H1 (cell line): ENCODE results near the gene RUFY2. TPM values are rescaled to one million over a fixed set of nuclear protein-coding genes. Genes with fewer than 3 reads are reported as not detected.

Experiments
- CTCF ChIA-PET: fragments of 300-600 bp; sonication (Branson Sonifier 250); formaldehyde crosslinking; loops from one replicate; lab custom pipeline; 2021; ENCODE audit not compliant: partially characterized antibody; lab: Charles Lee
- POLR2A ChIA-PET: fragments of 300-600 bp; sonication (Branson Sonifier 250); formaldehyde crosslinking; loops from one replicate; lab custom pipeline; 2021; ENCODE audit warnings: inconsistent platforms; ENCODE audit not compliant: partially characterized antibody; lab: Charles Lee
- DNase-seq, 2 experiments: peaks; one replicate each; pipeline versions ENCODE4 v3.0.0 to v3.0.0-alpha.2; 2010 to 2022; ENCODE audit warnings: low spot score in 2 of 2, low read depth in 1 of 2, mixed read lengths in 1 of 2
- FAIRE-seq: peaks from 2 replicates; lab custom pipeline; 2011; peaks lifted over from hg19 to GRCh38; lab: Jason Lieb, UNC
- H2AFZ ChIP-seq: 2 replicates; pipeline ENCODE4 v1.8.1; 2012; ENCODE audit warnings: low read length, inconsistent platforms
- H2AK5ac ChIP-seq: 2 replicates; pipeline ENCODE4 v1.6.1; 2013; ENCODE audit warnings: low read depth, low read length
- H2BK120ac ChIP-seq: replicated peaks from 2 replicates; pipeline ENCODE3; 2013; ENCODE audit warnings: low read depth, low read length, inconsistent platforms
- H2BK12ac ChIP-seq: 2 replicates; pipeline ENCODE4 v1.6.1; 2013; ENCODE audit warnings: low read depth, low read length
- H2BK15ac ChIP-seq: 2 replicates; pipeline ENCODE4 v1.6.1; 2013; ENCODE audit warnings: low read length
- H2BK20ac ChIP-seq: 2 replicates; pipeline ENCODE4 v1.6.1; 2013; ENCODE audit warnings: low read length
- H2BK5ac ChIP-seq: 2 replicates; pipeline ENCODE4 v1.6.1; 2013; ENCODE audit warnings: low read depth, low read length
- H3K14ac ChIP-seq: 2 replicates; pipeline ENCODE4 v1.6.1; 2013; ENCODE audit warnings: inconsistent platforms; ENCODE audit not compliant: insufficient read length
- H3K18ac ChIP-seq: 2 replicates; pipeline ENCODE4 v1.6.1; 2013; ENCODE audit warnings: low read length; ENCODE audit errors: extremely low read depth
- H3K23ac ChIP-seq: 2 replicates; pipeline ENCODE4 v1.6.1; 2013; ENCODE audit warnings: inconsistent platforms; ENCODE audit not compliant: insufficient read length
- H3K23me2 ChIP-seq: 2 replicates; pipeline ENCODE4 v1.6.1; 2013; ENCODE audit warnings: low read depth, low read length
- H3K27ac ChIP-seq: 2 replicates; pipeline ENCODE4 v1.6.1; 2011; ENCODE audit warnings: low read depth, low read length, inconsistent platforms
- H3K27me3 ChIP-seq, 4 experiments: replicated peaks in 1 of 4; 1 replicate in 1 of 4; 2 replicates in 3 of 4; pipeline versions ENCODE4 v1.6.1 to v1.8.1; 2011 to 2013; ENCODE audit warnings: low read length in 3 of 4, mild to moderate bottlenecking in 3 of 4, inconsistent platforms in 2 of 4, mixed read lengths in 2 of 4, moderate library complexity in 1 of 4; ENCODE audit not compliant: control insufficient read depth in 3 of 4, insufficient read depth in 3 of 4; ENCODE audit errors: extremely low read depth in 1 of 4
- H3K36me3 ChIP-seq, 4 experiments: 2 replicates each; pipeline versions ENCODE4 v1.6.1 to v1.8.1; 2011 to 2013; ENCODE audit warnings: mild to moderate bottlenecking in 4 of 4, low read length in 3 of 4, moderate library complexity in 2 of 4, control low read depth in 1 of 4, inconsistent platforms in 1 of 4; ENCODE audit not compliant: insufficient read depth in 4 of 4, control insufficient read depth in 2 of 4
- H3K4ac ChIP-seq: replicated peaks from 2 replicates; pipeline ENCODE3; 2013; ENCODE audit warnings: low read length, low read depth, mixed read lengths, inconsistent platforms; ENCODE audit not compliant: insufficient read length
- H3K4me1 ChIP-seq, 4 experiments: replicated peaks in 1 of 4; 1 replicate in 1 of 4; 2 replicates in 3 of 4; pipeline versions ENCODE4 v1.6.1 to v1.8.1; 2011 to 2013; ENCODE audit warnings: low read length in 3 of 4, inconsistent platforms in 2 of 4, mixed read lengths in 1 of 4; ENCODE audit not compliant: insufficient read depth in 4 of 4, control insufficient read depth in 3 of 4
- H3K4me2 ChIP-seq, 2 experiments: 2 replicates each; pipeline versions ENCODE4 v1.6.1 to v1.8.1; 2011 to 2013; ENCODE audit warnings: low read depth in 2 of 2, low read length in 2 of 2, control low read depth in 1 of 2, inconsistent platforms in 1 of 2, mild to moderate bottlenecking in 1 of 2; ENCODE audit not compliant: insufficient read depth in 1 of 2
- H3K4me3 ChIP-seq, 4 experiments: fragments of 200-600, 300-600 bp in 1 of 4; sonication (generic), shearing (Covaris generic), sonication (Bioruptor Twin) in 1 of 4; 2 replicates each; pipeline versions ENCODE4 v1.5.1 to v1.8.1; 2011 to 2016; ENCODE audit warnings: low read length in 4 of 4, low read depth in 3 of 4, control low read depth in 2 of 4, inconsistent platforms in 2 of 4, mild to moderate bottlenecking in 2 of 4, mixed read lengths in 1 of 4, moderate library complexity in 1 of 4; ENCODE audit not compliant: insufficient read depth in 2 of 4; ENCODE audit errors: extremely low read depth in 1 of 4
- H3K56ac ChIP-seq: replicated peaks from 2 replicates; pipeline ENCODE3; 2013; ENCODE audit warnings: low read depth, mild to moderate bottlenecking, mixed read lengths, low read length, inconsistent platforms; ENCODE audit not compliant: insufficient read length
- H3K79me1 ChIP-seq: 2 replicates; pipeline ENCODE4 v1.6.1; 2013; ENCODE audit warnings: low read depth, low read length, control low read depth
- H3K79me2 ChIP-seq, 2 experiments: 2 replicates each; pipeline versions ENCODE4 v1.6.1 to v1.8.1; 2012 to 2013; ENCODE audit warnings: low read length in 2 of 2, mild to moderate bottlenecking in 2 of 2, inconsistent platforms in 1 of 2; ENCODE audit not compliant: insufficient read depth in 2 of 2, control insufficient read depth in 1 of 2
- H3K9ac ChIP-seq, 4 experiments: replicated peaks in 1 of 4; 1 replicate in 1 of 4; 2 replicates in 3 of 4; pipeline versions ENCODE4 v1.6.1 to v1.8.1; 2011 to 2013; ENCODE audit warnings: low read depth in 3 of 4, low read length in 3 of 4, control low read depth in 2 of 4, mild to moderate bottlenecking in 2 of 4, moderate library complexity in 2 of 4, inconsistent platforms in 1 of 4; ENCODE audit errors: extremely low read depth in 1 of 4
- H3K9me3 ChIP-seq, 2 experiments: 2 replicates each; pipeline versions ENCODE4 v1.6.1 to v1.8.1; 2012 to 2013; ENCODE audit warnings: mild to moderate bottlenecking in 2 of 2, moderate library complexity in 2 of 2, control low read depth in 1 of 2, inconsistent platforms in 1 of 2, low read depth in 1 of 2, low read length in 1 of 2, mixed read lengths in 1 of 2; ENCODE audit not compliant: insufficient read depth in 2 of 2
- H4K20me1 ChIP-seq, 2 experiments: replicated peaks in 1 of 2; 2 replicates each; pipeline versions ENCODE3 to v1.8.1; 2011 to 2013; ENCODE audit warnings: inconsistent platforms in 2 of 2, low read length in 2 of 2, mild to moderate bottlenecking in 1 of 2; ENCODE audit not compliant: insufficient read depth in 2 of 2, control insufficient read depth in 1 of 2
- H4K5ac ChIP-seq: 2 replicates; pipeline ENCODE4 v1.6.1; 2013; ENCODE audit warnings: low read length, low read depth, mixed read lengths, inconsistent platforms; ENCODE audit not compliant: insufficient read length
- H4K8ac ChIP-seq: 2 replicates; pipeline ENCODE4 v1.8.0; 2013; ENCODE audit warnings: mild to moderate bottlenecking, moderate library complexity, low read length, inconsistent platforms; ENCODE audit not compliant: insufficient read depth; ENCODE audit errors: extremely low read depth
- H4K91ac ChIP-seq: replicated peaks from 2 replicates; pipeline ENCODE3; 2013; ENCODE audit warnings: low read length, mixed read lengths, inconsistent platforms; ENCODE audit not compliant: insufficient read length
- ASH2L ChIP-seq: fragments of 200-600, 300-600 bp; sonication (generic); IDR thresholded peaks from one replicate; pipeline ENCODE4 v1.7.1; 2017; ENCODE audit warnings: low read length
- BACH1 ChIP-seq: IDR thresholded peaks from 2 replicates; pipeline ENCODE4 v1.6.1; 2012; ENCODE audit warnings: low read length, improper control_type of control experiment
- EGR1 ChIP-seq: IDR thresholded peaks from 2 replicates; pipeline ENCODE4 v1.6.1; 2011; ENCODE audit warnings: low read depth, low read length, borderline replicate concordance
- KDM1A ChIP-seq: fragments of 200-600, 300-600 bp; sonication (generic); IDR thresholded peaks from 2 replicates; pipeline ENCODE4 v1.7.1; 2016; ENCODE audit warnings: mild to moderate bottlenecking, low read length, borderline replicate concordance
- NRF1 ChIP-seq: IDR thresholded peaks from 2 replicates; pipeline ENCODE4 v1.6.1; 2011; ENCODE audit warnings: mild to moderate bottlenecking, low read depth, low read length, improper control_type of control experiment
- SAP30 ChIP-seq: fragments of 300-600 bp; sonication (generic); IDR thresholded peaks from 2 replicates; pipeline ENCODE4 v1.7.1; 2012; ENCODE audit warnings: low read length, moderate library complexity, mild to moderate bottlenecking, inconsistent platforms; ENCODE audit not compliant: insufficient read depth, insufficient replicate concordance
- SP4 ChIP-seq: IDR thresholded peaks from 2 replicates; pipeline ENCODE4 v1.6.1; 2012; ENCODE audit warnings: low read length, inconsistent platforms
- SUZ12 ChIP-seq: fragments of 200-600 bp; sonication (generic); IDR thresholded peaks from 2 replicates; pipeline ENCODE4 v1.6.1; 2012; ENCODE audit warnings: mild to moderate bottlenecking, inconsistent platforms, low read length, moderate library complexity, mixed read lengths
- WGBS, 2 experiments: shearing (Covaris generic) in 1 of 2; methylation state at CpG; one replicate each; pipeline versions ENCODE4 v1.1.6 to v1.1.7; 2013 to 2015; ENCODE audit warnings: low lambda C conversion rate in 2 of 2, mixed read lengths in 2 of 2, inconsistent platforms in 1 of 2, low coverage in 1 of 2, missing lambda C conversion rate in 1 of 2; ENCODE audit not compliant: insufficient replicate concordance in 2 of 2, insufficient coverage in 1 of 2, insufficient read length in 1 of 2; ENCODE audit errors: extremely low coverage in 1 of 2, missing lambda C conversion rate in 1 of 2; 5-methylcytosine and 5-hydroxymethylcytosine counted together
- polyA plus RNA-seq, 7 experiments: library from polyadenylated mRNA; depleted of rRNA in 3 of 7; stranded (reverse) in 5 of 7; unstranded in 2 of 7; fragments of >200 nt in 5 of 7; fragments of 200-250 nt in 2 of 7; gene quantifications; 1 replicate in 5 of 7; 2 replicates in 1 of 7; 4 replicates in 1 of 7; pipeline versions ENCODE4 v1.2.1 to v1.2.3, GENCODE V29; 2011 to 2013; ENCODE audit warnings: missing spikeins in 2 of 7, mixed read lengths in 2 of 7
- total RNA-seq: library from RNA; stranded (reverse); fragmentation: NEBNext Ultra II Directional; extraction: Animal tissue kit (Norgen Biotek cat#: 25700); gene quantifications from 2 replicates; pipeline ENCODE4 v1.2.1, GENCODE V29; 2021

Gene RUFY2
- total and polyA plus RNA-seq, 2 of the 8 experiments (the other 6 are each of a cell fraction or from before 2014, with no cell fraction given), result 3.4 to 12.0 TPM

DNA sequence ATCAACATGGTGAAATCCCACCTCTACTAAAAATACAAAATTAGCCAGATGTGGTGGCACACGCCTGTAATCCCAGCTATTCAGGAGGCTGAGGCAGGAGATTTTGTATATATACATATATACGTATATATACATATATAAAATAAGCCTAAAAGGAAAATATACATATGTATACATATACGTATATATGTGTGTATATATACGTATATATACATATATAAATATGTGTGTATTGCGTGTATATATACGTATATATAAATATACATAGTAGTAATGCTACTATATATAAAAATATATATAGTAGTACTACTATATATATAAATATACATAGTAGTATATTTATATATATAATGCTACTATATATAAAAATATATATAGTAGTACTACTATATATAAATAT lies 47.9 kb downstream of the RUFY2 start:
- Histone ChIP-seq H3K4ac (no peak overlapping the region), H3K4me2 (no peak overlapping the region), H3K4me3 (no peak overlapping the region), H3K56ac (no peak overlapping the region), H3K79me1 (no peaks in the 10 kb centered on the region), H4K5ac (no peak overlapping the region), H3K27me3 (no peaks in the 10 kb centered on the region), H2BK5ac (no peak overlapping the region), H2BK20ac (no peak overlapping the region), H4K8ac (no peak overlapping the region), H2BK12ac (no peak overlapping the region), H3K79me2 (no peaks in the 10 kb centered on the region), H4K91ac (no peak overlapping the region), H4K20me1 (no peaks in the 10 kb centered on the region), H3K36me3 (peaks cover 0 to 11% (median 2%) of the 10 kb centered on the region in 4 experiments; a peak in 2 of 8 replicates), H2AFZ (no peak overlapping the region), H2BK120ac (no peak overlapping the region), H3K27ac (no peak overlapping the region), H3K14ac (no peak overlapping the region), H2BK15ac (no peak overlapping the region), H2AK5ac (no peak overlapping the region), H3K18ac (no peak overlapping the region), H3K4me1 (no peaks in the 10 kb centered on the region), H3K23me2 (no peaks in the 10 kb centered on the region), H3K23ac (no peak overlapping the region), H3K9me3 (no peaks in the 10 kb centered on the region), H3K9ac (no peak overlapping the region)
- POLR2A ChIA-PET, result interaction anchor here (4.5 kb wide), 1 partner anchor 27 kb away, joined by 17 read pairs; the partner anchor contains the start of genes HNRNPH3 and PBLD
- DNase-seq (no peak), FAIRE-seq (no peak)
- CTCF ChIA-PET, result no interaction called here
- 91% methylated on average over 6 of the region's 6 CpGs; no CpG with 5 or more reads in 1 of the 2 experiments for WGBS, 2 experiments
- no peak for TF ChIP-seq SUZ12
- TF ChIP-seq EGR1, result no peak
- no peak for TF ChIP-seq NRF1
- no peak for TF ChIP-seq KDM1A
- no peak for TF ChIP-seq SP4
- TF ChIP-seq ASH2L, result no peak
- TF ChIP-seq SAP30, result no peak
- no peak for TF ChIP-seq BACH1
